ENCODE data around the gene ARMH2. TPM values are rescaled to one million over a fixed set of nuclear protein-coding genes. Genes with fewer than 3 reads are reported as not detected.

Gene ARMH2
- total RNA-seq, 1 experiment from 2014 or later, result not detected

- Mint-ChIP-seq H3K4me3 (no peak overlapping the region), H3K9me3 (no peaks in the 10 kb centered on the region), H3K4me1 (peaks cover 4 to 5% of the 10 kb centered on the region in 2 experiments; a peak in 2 of 4 replicates), H3K27me3 (ENCODE audit: low read depth) (no peaks in the 10 kb centered on the region), H3K36me3 (ENCODE audit: insufficient read depth in 1 of 3, low read depth in 3 of 3) (peaks cover 6 to 12% (median 9%) of the 10 kb centered on the region in 3 experiments; a peak in 4 of 7 replicates), H3K27ac (peak overlapping the region in 1 of 3 experiments; percentile 65; a peak in 2 of 7 replicates)
- no peaks in the 10 kb centered on the region for H3K27me3 ChIP-seq (ENCODE audit: insufficient read depth, low read length)
- H2BK120ac ChIP-seq (ENCODE audit: low read depth, low read length, poor library complexity, severe bottlenecking), result no peak overlapping the region
- no peak overlapping the region for H3K56ac ChIP-seq (ENCODE audit: insufficient read length, low read depth, low read length)
- no CpG with 5 or more reads among the region's 2 CpGs for WGBS (ENCODE audit: extremely low coverage, insufficient read length, low lambda C conversion rate)
- no peak overlapping the region for H2BK15ac ChIP-seq (ENCODE audit: low read depth, low read length)
- H3K9ac ChIP-seq (ENCODE audit: extremely low read depth, insufficient read length, low read length), result no peak overlapping the region
- H3K23me2 ChIP-seq (ENCODE audit: insufficient read length, low read depth, low read length, poor library complexity, severe bottlenecking), result no peaks in the 10 kb centered on the region
- TF ChIP-seq, protein P1, sequence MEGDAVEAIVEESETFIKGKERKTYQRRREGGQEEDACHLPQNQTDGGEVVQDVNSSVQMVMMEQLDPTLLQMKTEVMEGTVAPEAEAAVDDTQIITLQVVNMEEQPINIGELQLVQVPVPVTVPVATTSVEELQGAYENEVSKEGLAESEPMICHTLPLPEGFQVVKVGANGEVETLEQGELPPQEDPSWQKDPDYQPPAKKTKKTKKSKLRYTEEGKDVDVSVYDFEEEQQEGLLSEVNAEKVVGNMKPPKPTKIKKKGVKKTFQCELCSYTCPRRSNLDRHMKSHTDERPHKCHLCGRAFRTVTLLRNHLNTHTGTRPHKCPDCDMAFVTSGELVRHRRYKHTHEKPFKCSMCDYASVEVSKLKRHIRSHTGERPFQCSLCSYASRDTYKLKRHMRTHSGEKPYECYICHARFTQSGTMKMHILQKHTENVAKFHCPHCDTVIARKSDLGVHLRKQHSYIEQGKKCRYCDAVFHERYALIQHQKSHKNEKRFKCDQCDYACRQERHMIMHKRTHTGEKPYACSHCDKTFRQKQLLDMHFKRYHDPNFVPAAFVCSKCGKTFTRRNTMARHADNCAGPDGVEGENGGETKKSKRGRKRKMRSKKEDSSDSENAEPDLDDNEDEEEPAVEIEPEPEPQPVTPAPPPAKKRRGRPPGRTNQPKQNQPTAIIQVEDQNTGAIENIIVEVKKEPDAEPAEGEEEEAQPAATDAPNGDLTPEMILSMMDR (conservative IDR thresholded peaks at IDR 0.05), result no peak
- H3K18ac ChIP-seq (ENCODE audit: insufficient read length, low read depth, low read length), result no peak overlapping the region
- no peak overlapping the region for H2AK5ac ChIP-seq (ENCODE audit: insufficient read length, low read length)
- no peak overlapping the region for H3K27ac ChIP-seq (ENCODE audit: insufficient read length, low read depth, low read length)
- no peak overlapping the region for H3K23ac ChIP-seq (ENCODE audit: insufficient read length, low read depth, low read length)
- H2BK20ac ChIP-seq (ENCODE audit: low read depth, low read length, poor library complexity, severe bottlenecking), result no peak overlapping the region
- no peaks in the 10 kb centered on the region for H3K79me1 ChIP-seq (ENCODE audit: insufficient read depth, low read depth, low read length, poor library complexity, severe bottlenecking)
- H3K79me2 ChIP-seq (ENCODE audit: insufficient read depth, low read length), result no peaks in the 10 kb centered on the region
- H4K8ac ChIP-seq (replicated peaks; ENCODE audit: insufficient read length, low read depth, low read length), result no peak overlapping the region
- no peak overlapping the region for H3K4me2 ChIP-seq (ENCODE audit: insufficient read depth, insufficient read length, low read length)
- no peaks in the 10 kb centered on the region for H3K9me3 ChIP-seq (ENCODE audit: control insufficient read depth, low read depth, low read length)
- no peak overlapping the region for H4K5ac ChIP-seq (ENCODE audit: insufficient read length, low read depth, low read length)
- no peak overlapping the region for H4K91ac ChIP-seq (ENCODE audit: insufficient read length, low read depth, low read length)
- no peaks in the 10 kb centered on the region for H4K20me1 ChIP-seq (ENCODE audit: control insufficient read depth, insufficient read depth, insufficient read length)
- no peaks in the 10 kb centered on the region for H3K4me1 ChIP-seq (ENCODE audit: insufficient read depth, low read length)
- H2AFZ ChIP-seq (ENCODE audit: low read length), result no peak overlapping the region
- DNase-seq, result no peak
- no peak overlapping the region for H2BK5ac ChIP-seq (ENCODE audit: insufficient read length, low read length)
- H3T11ph ChIP-seq (ENCODE audit: low read length), result no peak overlapping the region
- no peak overlapping the region for H2BK12ac ChIP-seq (ENCODE audit: insufficient read length, low read depth, low read length)
- H3K14ac ChIP-seq (ENCODE audit: insufficient read depth, low read length), result no peak overlapping the region
- no peak overlapping the region for H3K4ac ChIP-seq (ENCODE audit: low read depth, low read length)
Measured at GRCh38 chr6:24840187-24840586, 41.5 kb upstream of the ARMH2 start.
